ENCODE results near the gene SMCR8.

- TF ChIP-seq CTCF (IDR thresholded peaks at IDR 0.05; ENCODE audit: insufficient read depth, low read depth, low read length) (no peak), EZH2 (IDR thresholded peaks at IDR 0.05; ENCODE audit: insufficient read depth, low read length) (no peak)
Measured at GRCh38 chr17:18339933-18340332, 24.8 kb downstream of the SMCR8 start.
